DOHH2 (cell line): ENCODE results near the gene PIGX.

Experiments used
- H3F3A ChIP-seq: fragments of 200-600 bp; sonication (generic), shearing (Covaris generic); 2 replicates; pipeline ENCODE4 v1.6.0; 2016; ENCODE audit warnings: antibody characterized with exemption, mild to moderate bottlenecking; ENCODE audit not compliant: control insufficient read depth, insufficient read depth
- H3K27ac ChIP-seq: fragments of 200-600 bp; sonication (generic); 2 replicates; pipeline ENCODE4 v1.5.1; 2014; ENCODE audit warnings: low read depth, mild to moderate bottlenecking, low read length, moderate library complexity
- H3K27me3 ChIP-seq: fragments of 200-600 bp; sonication (generic); 2 replicates; pipeline ENCODE4 v1.6.1; 2014; ENCODE audit warnings: mild to moderate bottlenecking, low read length, mixed read lengths; ENCODE audit not compliant: control insufficient read depth
- H3K36me3 ChIP-seq: fragments of 200-600 bp; sonication (generic); 2 replicates; pipeline ENCODE4 v1.6.1; 2014; ENCODE audit warnings: mild to moderate bottlenecking, low read length, moderate library complexity, mixed read lengths; ENCODE audit not compliant: control insufficient read depth
- H3K4me1 ChIP-seq: fragments of 200-600 bp; sonication (generic); 2 replicates; pipeline ENCODE4 v1.6.1; 2014; ENCODE audit warnings: mild to moderate bottlenecking, low read length, mixed read lengths; ENCODE audit not compliant: control insufficient read depth
- H3K4me2 ChIP-seq: fragments of 200-600 bp; sonication (generic); 2 replicates; pipeline ENCODE4 v1.6.0; 2014; ENCODE audit warnings: mild to moderate bottlenecking, low read length, moderate library complexity
- H3K4me3 ChIP-seq: fragments of 200-600 bp; sonication (generic); 2 replicates; pipeline ENCODE4 v1.5.1; 2014; ENCODE audit warnings: mild to moderate bottlenecking, low read length, mixed read lengths
- H3K79me2 ChIP-seq: fragments of 200-600 bp; sonication (generic); 2 replicates; pipeline ENCODE4 v1.6.1; 2014; ENCODE audit warnings: mild to moderate bottlenecking, low read length, mixed read lengths; ENCODE audit not compliant: control insufficient read depth
- H3K9me2 ChIP-seq: fragments of 200-600 bp; sonication (generic); replicated peaks from 2 replicates; pipeline ENCODE4 v1.6.1; 2014; ENCODE audit warnings: mild to moderate bottlenecking, low read length, mixed read lengths; ENCODE audit not compliant: control insufficient read depth
- H3K9me3 ChIP-seq: fragments of 200-600 bp; sonication (generic); 2 replicates; pipeline ENCODE4 v1.6.1; 2014; ENCODE audit warnings: antibody characterized with exemption, low read length, mixed read lengths; ENCODE audit not compliant: control insufficient read depth, insufficient read depth
- H4K20me1 ChIP-seq: fragments of 200-600 bp; sonication (generic); 2 replicates; pipeline ENCODE4 v1.6.0; 2014; ENCODE audit warnings: low read depth, mild to moderate bottlenecking, antibody characterized with exemption, low read length, moderate library complexity; ENCODE audit not compliant: control insufficient read depth, insufficient read depth
- EZH2phosphoT487 ChIP-seq: fragments of 200-600 bp; sonication (generic); IDR thresholded peaks from 2 replicates; pipeline ENCODE4 v1.6.1; 2017; ENCODE audit warnings: borderline replicate concordance, mild to moderate bottlenecking, antibody characterized with exemption, low read length, moderate library complexity, mixed read lengths
- TF ChIP-seq, protein P1 (sequence below): fragments of 200-600 bp; sonication (generic); IDR thresholded peaks from one replicate; pipeline ENCODE4 v1.5.1; 2014; ENCODE audit warnings: antibody characterized with exemption, mild to moderate bottlenecking, low read depth, low read length; ENCODE audit not compliant: poor library complexity, severe bottlenecking

The PIGX gene

DNA sequence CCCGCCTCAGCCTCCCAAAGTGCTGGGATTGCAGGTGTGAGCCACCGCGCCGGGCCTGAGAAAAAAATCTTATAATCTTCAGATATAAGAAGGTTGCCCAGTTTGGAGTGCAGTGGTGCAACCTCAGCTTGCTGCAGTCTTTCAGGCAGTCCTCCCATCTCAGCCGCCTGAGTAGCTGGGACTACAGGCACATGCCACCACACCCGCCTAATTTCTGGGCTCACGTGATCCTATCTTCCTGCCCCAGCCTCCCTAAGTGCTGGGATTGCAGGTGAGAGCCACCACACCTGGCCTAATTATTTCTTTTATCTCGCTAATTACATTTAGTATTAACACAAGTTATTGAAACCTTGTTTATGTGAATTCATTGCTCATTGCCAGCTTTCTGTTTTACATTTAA, 41.0 kb downstream of the PIGX start:
- Histone ChIP-seq H3K4me1 (no peaks in the 10 kb centered on the region), H3K9me3 (peaks cover 12% of the 10 kb centered on the region), H3K4me3 (no peak overlapping the region), H3K4me2 (no peak overlapping the region), H4K20me1 (peaks cover 4% of the 10 kb centered on the region; the same call in 1 of the 2 replicates), H3K27ac (no peak overlapping the region), H3K27me3 (no peaks in the 10 kb centered on the region), H3F3A (no peaks in the 10 kb centered on the region; the same call in 1 of the 2 replicates), H3K79me2 (peaks cover 97% of the 10 kb centered on the region), H3K36me3 (peaks cover 89% of the 10 kb centered on the region), H3K9me2 (no peaks in the 10 kb centered on the region)
- TF ChIP-seq, protein P1, sequence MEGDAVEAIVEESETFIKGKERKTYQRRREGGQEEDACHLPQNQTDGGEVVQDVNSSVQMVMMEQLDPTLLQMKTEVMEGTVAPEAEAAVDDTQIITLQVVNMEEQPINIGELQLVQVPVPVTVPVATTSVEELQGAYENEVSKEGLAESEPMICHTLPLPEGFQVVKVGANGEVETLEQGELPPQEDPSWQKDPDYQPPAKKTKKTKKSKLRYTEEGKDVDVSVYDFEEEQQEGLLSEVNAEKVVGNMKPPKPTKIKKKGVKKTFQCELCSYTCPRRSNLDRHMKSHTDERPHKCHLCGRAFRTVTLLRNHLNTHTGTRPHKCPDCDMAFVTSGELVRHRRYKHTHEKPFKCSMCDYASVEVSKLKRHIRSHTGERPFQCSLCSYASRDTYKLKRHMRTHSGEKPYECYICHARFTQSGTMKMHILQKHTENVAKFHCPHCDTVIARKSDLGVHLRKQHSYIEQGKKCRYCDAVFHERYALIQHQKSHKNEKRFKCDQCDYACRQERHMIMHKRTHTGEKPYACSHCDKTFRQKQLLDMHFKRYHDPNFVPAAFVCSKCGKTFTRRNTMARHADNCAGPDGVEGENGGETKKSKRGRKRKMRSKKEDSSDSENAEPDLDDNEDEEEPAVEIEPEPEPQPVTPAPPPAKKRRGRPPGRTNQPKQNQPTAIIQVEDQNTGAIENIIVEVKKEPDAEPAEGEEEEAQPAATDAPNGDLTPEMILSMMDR, result no peak
- no peak for TF ChIP-seq EZH2phosphoT487

DNA sequence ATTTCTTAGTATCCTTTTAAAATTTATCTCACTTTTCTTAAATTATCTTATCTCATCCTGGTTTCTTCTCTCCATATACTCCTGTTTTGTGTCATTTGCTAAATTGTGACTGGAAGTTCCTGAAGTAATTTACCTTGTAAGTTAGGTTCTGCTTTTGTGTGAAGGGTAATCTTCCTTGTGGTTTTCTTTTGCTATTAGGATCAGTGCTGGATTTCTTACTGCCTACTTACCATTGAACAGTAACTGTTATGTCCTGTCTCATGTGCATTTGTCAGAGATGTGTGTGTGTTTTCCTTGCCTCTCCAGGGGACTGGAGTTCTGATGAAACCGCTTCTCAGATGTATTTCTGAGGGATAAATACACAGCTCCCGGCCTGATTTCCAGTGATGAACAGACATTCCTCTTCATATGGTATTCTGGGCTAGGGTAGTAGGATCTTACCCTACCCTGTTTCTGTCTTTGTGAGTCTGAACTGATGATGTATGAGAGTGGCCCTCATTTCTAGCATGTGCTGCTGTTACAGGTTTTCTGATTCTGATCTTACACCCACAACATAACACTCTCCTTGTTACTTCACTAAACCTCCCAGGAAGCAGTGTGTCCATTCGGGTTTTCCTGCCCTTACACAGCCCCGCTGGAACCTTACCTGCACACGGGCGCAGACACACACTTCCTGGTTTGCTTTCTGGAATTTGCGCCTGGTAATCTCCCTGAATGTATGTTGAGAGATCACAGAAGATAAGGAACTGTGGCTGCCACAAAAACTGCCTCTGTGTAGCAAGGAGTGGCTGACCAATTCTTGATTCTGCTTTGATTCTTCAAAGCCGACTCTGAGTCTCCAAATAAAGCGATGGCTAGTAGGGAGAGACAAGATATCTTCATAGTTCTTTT, 42.2 kb downstream of the PIGX start:
- no peak for TF ChIP-seq EZH2phosphoT487
- TF ChIP-seq, protein P1, result no peak

DNA sequence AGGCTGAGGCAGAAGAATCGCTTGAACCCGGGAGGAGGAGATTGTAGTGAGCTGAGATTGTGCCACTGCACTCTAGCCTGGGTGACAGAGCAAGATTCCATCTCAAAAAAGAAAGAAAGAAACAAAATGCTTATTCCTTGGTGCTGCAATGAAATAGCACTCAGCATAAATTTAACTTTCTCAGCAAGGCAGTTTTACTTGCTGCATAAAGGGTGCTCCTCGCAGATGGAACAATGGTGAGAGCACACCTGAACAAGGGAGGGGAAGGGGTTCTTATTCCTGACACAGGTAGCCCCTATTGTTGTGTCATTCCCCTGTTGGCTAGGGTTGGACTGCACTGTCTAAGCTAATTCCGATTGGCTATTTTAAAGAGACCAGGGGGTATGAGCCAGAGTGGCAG, 44.6 kb downstream of the PIGX start:
- Histone ChIP-seq H3F3A (no peaks in the 10 kb centered on the region), H3K27me3 (no peaks in the 10 kb centered on the region), H3K4me2 (no peak overlapping the region), H3K4me3 (no peak overlapping the region), H3K9me3 (peaks cover 12% of the 10 kb centered on the region), H4K20me1 (no peaks in the 10 kb centered on the region), H3K36me3 (peaks cover 68% of the 10 kb centered on the region), H3K4me1 (no peaks in the 10 kb centered on the region), H3K27ac (no peak overlapping the region), H3K9me2 (no peaks in the 10 kb centered on the region), H3K79me2 (peaks cover 92% of the 10 kb centered on the region)
- TF ChIP-seq, protein P1, result no peak
- TF ChIP-seq EZH2phosphoT487, result no peak

More for the DNA sequence above, 42.2 kb downstream of the PIGX start:
- Histone ChIP-seq H3K36me3 (peaks cover 84% of the 10 kb centered on the region), H4K20me1 (no peaks in the 10 kb centered on the region; the same call in 1 of the 2 replicates), H3K27me3 (no peaks in the 10 kb centered on the region), H3K9me2 (no peaks in the 10 kb centered on the region), H3F3A (no peaks in the 10 kb centered on the region), H3K4me3 (no peak overlapping the region), H3K4me2 (no peak overlapping the region), H3K9me3 (peaks cover 12% of the 10 kb centered on the region), H3K79me2 (peaks cover 97% of the 10 kb centered on the region), H3K4me1 (no peaks in the 10 kb centered on the region), H3K27ac (no peak overlapping the region)
